ENCODE measurements around the gene VAPA. TPM values are rescaled to one million over a fixed set of nuclear protein-coding genes. Genes with fewer than 3 reads are reported as not detected.

Gene VAPA
- total RNA-seq, 4 donors from 2014 or later = 208 to 233 (median 221) TPM

DNA sequence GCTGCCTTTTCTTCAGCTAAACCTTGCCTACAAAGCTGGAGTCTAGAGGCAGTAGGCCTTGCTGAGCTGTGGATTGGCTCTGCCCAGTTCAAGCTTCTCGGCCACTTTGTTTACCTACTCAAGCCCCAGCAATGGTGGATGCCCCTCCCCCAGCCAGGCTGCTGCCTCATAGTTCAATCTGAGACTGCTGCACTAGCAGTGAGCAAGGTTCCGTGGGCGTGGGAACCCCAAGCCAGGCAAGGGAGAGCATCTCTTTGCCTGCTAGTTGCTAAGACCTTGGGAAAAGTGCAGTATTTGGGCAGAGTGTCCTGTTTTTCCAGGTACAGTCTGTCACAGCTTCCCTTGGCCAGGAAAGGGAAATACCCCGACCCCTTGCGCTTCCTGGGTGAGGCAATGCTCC, 68.9 kb downstream of the VAPA start:
- H3K9me3 ChIP-seq = no peaks in the 10 kb centered on the region
- H3K4me1 ChIP-seq = peaks cover 0 to 7% (median 2%) of the 10 kb centered on the region in 4 donors
- H3K27ac ChIP-seq = no peak overlapping the region
- no peak overlapping the region for H3K4me3 ChIP-seq
- H3K27me3 ChIP-seq = no peaks in the 10 kb centered on the region
- WGBS, 2 donors = 88 to 100% methylated on average over 2 to 5 of the region's 5 CpGs
- DNase-seq (ENCODE audit: low spot score in 2 of 2) = no peak
- TF ChIP-seq POLR2A (IDR thresholded peaks at IDR 0.05) = no peak
- no peak for TF ChIP-seq CTCF (IDR thresholded peaks at IDR 0.05)
- no peak for TF ChIP-seq EP300 (IDR thresholded peaks at IDR 0.05)
- no peaks in the 10 kb centered on the region for H3K36me3 ChIP-seq

DNA sequence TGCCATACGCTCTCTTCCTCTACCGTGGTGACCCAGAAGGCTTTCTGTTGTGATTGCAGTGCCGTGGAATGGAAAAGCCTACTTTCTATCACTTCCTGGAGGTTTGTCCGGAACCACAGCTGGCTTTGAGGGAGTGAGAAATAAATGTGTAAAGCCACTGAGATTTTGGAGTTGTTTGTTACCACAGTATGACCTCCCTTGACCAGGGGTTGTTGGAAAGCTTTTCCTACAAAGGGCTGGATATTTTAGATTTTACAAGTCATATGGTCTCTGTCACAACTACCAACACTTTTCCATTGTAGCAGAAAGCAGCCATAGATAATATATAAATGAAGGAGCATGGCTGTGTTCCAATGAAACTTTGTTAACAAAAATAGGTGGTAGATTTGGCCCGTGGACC, 70.3 kb downstream of the VAPA start:
- Histone ChIP-seq H3K4me1 (peaks cover 0 to 20% (median 3%) of the 10 kb centered on the region in 4 donors), H3K27me3 (no peaks in the 10 kb centered on the region), H3K9me3 (no peaks in the 10 kb centered on the region), H3K4me3 (no peak overlapping the region), H3K36me3 (no peaks in the 10 kb centered on the region), H3K27ac (no peak overlapping the region)
- no peak for DNase-seq (ENCODE audit: low spot score in 2 of 2)
- no peak for TF ChIP-seq CTCF (IDR thresholded peaks at IDR 0.05)
- TF ChIP-seq POLR2A (IDR thresholded peaks at IDR 0.05) = no peak
- no peak for TF ChIP-seq EP300 (IDR thresholded peaks at IDR 0.05)
- whole genome bisulfite sequencing, 2 donors = 71 to 72% methylated on average over 5 of the region's 5 CpGs

- DNase-seq (ENCODE audit: low spot score in 2 of 2) = no peak
- TF ChIP-seq EP300 (IDR thresholded peaks at IDR 0.05) (no peak), POLR2A (IDR thresholded peaks at IDR 0.05) (no peak), CTCF (IDR thresholded peaks at IDR 0.05) (no peak)
- Histone ChIP-seq H3K27me3 (no peaks in the 10 kb centered on the region), H3K4me1 (peaks cover 0 to 35% (median 5%) of the 10 kb centered on the region in 4 donors), H3K9me3 (no peaks in the 10 kb centered on the region), H3K27ac (no peak overlapping the region), H3K36me3 (no peaks in the 10 kb centered on the region), H3K4me3 (no peak overlapping the region)
- WGBS, 2 donors = 83 to 84% methylated on average over 4 of the region's 4 CpGs
Measured at GRCh38 chr18:9985641-9986040, 71.8 kb downstream of the VAPA start.

DNA sequence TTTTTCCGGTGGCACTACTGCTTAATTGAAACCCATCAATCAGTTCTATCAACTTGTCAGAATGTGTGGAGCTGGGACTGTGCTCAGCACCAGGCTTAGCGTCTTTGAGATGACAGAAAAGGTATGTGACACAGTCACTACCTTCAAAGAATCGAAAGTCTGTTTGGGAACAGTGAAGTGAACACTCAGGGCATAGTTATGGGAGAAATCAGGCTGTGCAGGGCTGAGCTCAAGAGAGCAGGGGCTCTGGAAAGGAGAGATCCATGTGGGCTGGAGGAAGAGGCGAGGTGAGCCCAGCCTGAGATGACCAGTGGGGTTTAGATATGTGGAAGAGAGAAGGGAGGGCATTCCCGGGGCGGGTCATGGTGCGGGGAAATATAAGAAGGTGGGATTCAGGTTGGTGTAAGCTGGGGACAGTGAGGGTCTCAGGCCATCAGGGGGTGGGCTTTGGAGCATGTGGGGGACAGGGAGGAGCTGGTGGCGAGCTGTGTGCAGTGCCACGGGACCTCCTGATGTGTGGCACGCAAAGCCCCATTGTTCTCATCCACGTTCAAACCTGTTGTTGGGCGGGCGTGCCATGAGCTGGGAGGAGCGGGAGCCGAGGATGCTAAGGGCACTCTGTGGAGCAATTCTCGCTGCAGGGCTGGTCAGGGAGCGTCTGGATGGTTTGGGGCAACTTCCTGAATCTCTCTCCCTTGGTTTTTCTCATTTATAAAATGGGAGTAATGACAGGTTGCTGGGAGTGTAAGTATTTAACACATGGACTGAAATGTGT, 72.5 kb downstream of the VAPA start:
- no peaks in the 10 kb centered on the region for H3K36me3 ChIP-seq
- no peaks in the 10 kb centered on the region for H3K9me3 ChIP-seq
- H3K27ac ChIP-seq = no peak overlapping the region
- WGBS, 2 donors = 82 to 87% methylated on average over 17 of the region's 17 CpGs
- no peak overlapping the region for H3K4me3 ChIP-seq
- TF ChIP-seq EP300 (IDR thresholded peaks at IDR 0.05) (no peak), POLR2A (IDR thresholded peaks at IDR 0.05) (no peak), CTCF (IDR thresholded peaks at IDR 0.05) (no peak)
- no peaks in the 10 kb centered on the region for H3K27me3 ChIP-seq
- peaks cover 0 to 35% (median 5%) of the 10 kb centered on the region in 4 donors for H3K4me1 ChIP-seq
- DNase-seq (ENCODE audit: low spot score in 2 of 2) = no peak

GRCh38 chr18:9987345-9987744, 73.5 kb downstream of the VAPA start:
- TF ChIP-seq CTCF (IDR thresholded peaks at IDR 0.05) = no peak
- TF ChIP-seq EP300 (IDR thresholded peaks at IDR 0.05) = no peak
- TF ChIP-seq POLR2A (IDR thresholded peaks at IDR 0.05) = no peak
- Histone ChIP-seq H3K27ac (peak overlapping the region in 3 of 4 donors; percentile 59 to 70 (median 70)), H3K27me3 (no peaks in the 10 kb centered on the region), H3K4me3 (no peak overlapping the region), H3K4me1 (peaks cover 0 to 35% (median 5%) of the 10 kb centered on the region in 4 donors), H3K9me3 (no peaks in the 10 kb centered on the region), H3K36me3 (no peaks in the 10 kb centered on the region)
- DNase-seq (ENCODE audit: low spot score in 2 of 2) = no peak
- WGBS, 2 donors = 37 to 49% methylated on average over 8 of the region's 8 CpGs
